Liver (tissue), 9 donors: ENCODE measurements around the gene TUBB6. TPM values are rescaled to one million over a fixed set of nuclear protein-coding genes. Genes with fewer than 3 reads are reported as not detected.

ENCODE experiments used
- DNase-seq: peaks from one replicate; pipeline ENCODE4 v3.0.0-alpha.2; 2017; ENCODE audit warnings: low spot score
- H3K27ac ChIP-seq, 2 donors: one replicate each; pipeline ENCODE4 v1.7.0; 2013; ENCODE audit warnings: inconsistent platforms in 2 of 2, low read length in 2 of 2, control low read depth in 1 of 2, low read depth in 1 of 2, mild to moderate bottlenecking in 1 of 2
- H3K27me3 ChIP-seq, 4 donors: one replicate each; pipeline versions ENCODE4 v1.6.1 to v1.7.0; 2013; ENCODE audit warnings: low read length in 3 of 4, inconsistent platforms in 1 of 4, mild to moderate bottlenecking in 1 of 4, moderate library complexity in 1 of 4; ENCODE audit not compliant: control insufficient read depth in 4 of 4, insufficient read depth in 4 of 4
- H3K36me3 ChIP-seq, 4 donors: one replicate each; pipeline versions ENCODE4 v1.6.1 to v1.7.0; 2013; ENCODE audit warnings: low read length in 3 of 4, mild to moderate bottlenecking in 3 of 4, low read depth in 1 of 4, moderate library complexity in 1 of 4; ENCODE audit not compliant: control insufficient read depth in 4 of 4, insufficient read depth in 3 of 4
- H3K4me1 ChIP-seq, 4 donors: one replicate each; pipeline versions ENCODE4 v1.6.1 to v1.7.0; 2013; ENCODE audit warnings: low read length in 3 of 4, mild to moderate bottlenecking in 3 of 4, moderate library complexity in 1 of 4; ENCODE audit not compliant: control insufficient read depth in 4 of 4, insufficient read depth in 4 of 4
- H3K4me3 ChIP-seq, 3 donors: one replicate each; pipeline versions ENCODE4 v1.6.1 to v1.7.0; 2013; ENCODE audit warnings: low read length in 3 of 3, control low read depth in 1 of 3, low read depth in 1 of 3, mild to moderate bottlenecking in 1 of 3
- H3K9ac ChIP-seq, 2 donors: one replicate each; pipeline ENCODE4 v1.7.0; 2013; ENCODE audit warnings: low read length in 2 of 2, mild to moderate bottlenecking in 2 of 2, moderate library complexity in 2 of 2, control low read depth in 1 of 2, low read depth in 1 of 2
- H3K9me3 ChIP-seq, 4 donors: one replicate each; pipeline versions ENCODE4 v1.6.1 to v1.7.0; 2013; ENCODE audit warnings: low read length in 3 of 4; ENCODE audit not compliant: control insufficient read depth in 4 of 4
- FOXA1 ChIP-seq: IDR thresholded peaks from 2 replicates; pipeline ENCODE4 v1.6.1; 2016; ENCODE audit warnings: antibody characterized with exemption
- GABPA ChIP-seq, 2 donors: IDR thresholded peaks in 1 of 2; conservative IDR thresholded peaks in 1 of 2; 2 replicates each; pipeline ENCODE4 v1.6.1; 2016; ENCODE audit warnings: antibody characterized with exemption in 2 of 2, mild to moderate bottlenecking in 1 of 2, moderate library complexity in 1 of 2
- HNF4G ChIP-seq: IDR thresholded peaks from 2 replicates; pipeline ENCODE4 v1.6.1; 2016; ENCODE audit warnings: antibody characterized with exemption
- JUND ChIP-seq, 2 donors: IDR thresholded peaks; 2 replicates each; pipeline ENCODE4 v1.6.1; 2016; ENCODE audit warnings: antibody characterized with exemption in 2 of 2
- RXRA ChIP-seq, 2 donors: IDR thresholded peaks; 2 replicates each; pipeline ENCODE4 v1.6.1; 2017 to 2018; ENCODE audit warnings: antibody characterized with exemption in 2 of 2, mild to moderate bottlenecking in 1 of 2
- SP1 ChIP-seq: IDR thresholded peaks from 2 replicates; pipeline ENCODE4 v1.6.1; 2018; ENCODE audit warnings: antibody characterized with exemption, mild to moderate bottlenecking
- TAF1 ChIP-seq: conservative IDR thresholded peaks from 2 replicates; pipeline ENCODE4 v1.6.1; 2016; ENCODE audit warnings: antibody characterized with exemption, mild to moderate bottlenecking
- WGBS: extraction: QIAGEN DNeasy Blood & Tissue Kit; methylation state at CpG from one replicate; pipeline ENCODE4 v1.1.7; 2013; 5-methylcytosine and 5-hydroxymethylcytosine counted together
- polyA plus RNA-seq, 2 donors: library from polyadenylated mRNA; stranded (reverse) in 1 of 2; unstranded in 1 of 2; fragments of 200-250 nt in 1 of 2; fragments of >200 nt in 1 of 2; fragmentation: Nextera tagmentation in 1 of 2; extraction: Ambion mirVana in 1 of 2; gene quantifications; one replicate each; pipeline versions ENCODE4 v1.2.1 to v1.2.3, GENCODE V29; 2013 to 2015
- total RNA-seq, 2 donors: library from RNA; depleted of rRNA; stranded (reverse); fragments of >200 nt; gene quantifications; one replicate each; pipeline ENCODE4 v1.2.3, GENCODE V29; 2014
- TF ChIP-seq, protein P1 (sequence below): IDR thresholded peaks from 2 replicates; pipeline ENCODE4 v1.6.1; 2016; ENCODE audit warnings: antibody characterized with exemption
- TF ChIP-seq, protein P2 (sequence below): IDR thresholded peaks from 2 replicates; pipeline ENCODE4 v1.6.1; 2016; ENCODE audit warnings: antibody characterized with exemption, mild to moderate bottlenecking
- donor health status: healthy.
- donor health status: healthy.
- donor health status: healthy.
- donor health status: healthy.
- donor health status: healthy.

The TUBB6 gene
- total and polyA plus RNA-seq, 4 donors: 5.5 to 347 (median 17.5) TPM

DNA sequence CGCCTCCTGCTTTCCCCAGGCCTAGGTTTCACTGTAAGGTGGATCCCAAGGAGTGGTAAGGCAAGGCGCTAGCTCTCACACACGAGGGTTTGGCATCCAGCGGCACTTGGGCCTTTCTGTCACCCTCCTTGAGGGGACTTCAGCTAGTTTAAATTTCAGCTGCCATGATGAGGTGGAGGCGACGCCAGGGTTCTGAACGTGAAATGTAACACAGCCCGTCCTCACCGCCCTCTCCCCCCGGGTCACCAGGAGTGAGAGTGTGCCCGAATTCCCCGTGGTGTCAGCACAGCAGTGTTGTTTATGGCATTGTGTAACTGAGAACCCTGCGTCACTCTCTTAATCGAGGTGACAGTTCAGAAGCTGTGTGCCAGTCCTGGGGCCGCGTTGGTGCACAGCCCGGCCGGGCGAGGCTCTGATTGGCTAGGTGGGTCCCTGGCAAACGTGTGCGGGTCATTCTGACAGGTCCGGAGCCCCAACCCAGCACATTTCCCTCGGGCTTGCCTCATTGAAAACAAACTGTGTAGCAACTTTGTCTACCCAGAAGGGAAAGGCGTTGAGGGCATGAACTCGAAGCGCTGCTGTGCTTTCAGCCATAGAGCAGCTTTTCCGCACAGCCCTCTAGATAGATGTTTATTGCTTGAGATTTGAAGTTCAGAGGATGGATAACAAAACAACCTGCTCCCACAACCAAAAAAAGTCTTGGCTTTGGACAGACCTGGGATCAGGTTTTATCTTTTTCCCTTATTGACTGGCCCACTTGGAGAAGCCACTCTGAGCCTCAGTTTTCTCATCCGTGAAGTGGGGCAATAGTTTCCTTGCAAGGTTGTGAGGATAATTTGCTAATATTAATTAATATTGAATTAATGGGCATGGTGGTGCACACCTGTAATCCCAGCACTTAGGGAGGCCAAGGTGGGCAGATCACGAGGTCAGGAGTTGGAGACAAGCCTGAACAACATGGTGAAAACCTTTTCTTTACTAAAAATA is 49.0 kb upstream of the TUBB6 start:
- no peaks in the 10 kb centered on the region for H3K9me3 ChIP-seq
- TF ChIP-seq HNF4G: no peak
- TF ChIP-seq, protein P1, sequence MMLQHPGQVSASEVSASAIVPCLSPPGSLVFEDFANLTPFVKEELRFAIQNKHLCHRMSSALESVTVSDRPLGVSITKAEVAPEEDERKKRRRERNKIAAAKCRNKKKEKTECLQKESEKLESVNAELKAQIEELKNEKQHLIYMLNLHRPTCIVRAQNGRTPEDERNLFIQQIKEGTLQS: no peak
- no peak for TF ChIP-seq JUND (IDR thresholded peaks at IDR 0.05)
- H3K4me3 ChIP-seq: no peak overlapping the region
- no peak for DNase-seq
- no peak overlapping the region for H3K9ac ChIP-seq
- WGBS: 82% methylated on average over 29 of the region's 29 CpGs
- peaks cover 1 to 10% (median 4%) of the 10 kb centered on the region in 4 donors for H3K4me1 ChIP-seq
- peaks cover 0 to 3% (median 0%) of the 10 kb centered on the region in 4 donors for H3K27me3 ChIP-seq
- no peak overlapping the region for H3K27ac ChIP-seq
- no peaks in the 10 kb centered on the region for H3K36me3 ChIP-seq

DNA sequence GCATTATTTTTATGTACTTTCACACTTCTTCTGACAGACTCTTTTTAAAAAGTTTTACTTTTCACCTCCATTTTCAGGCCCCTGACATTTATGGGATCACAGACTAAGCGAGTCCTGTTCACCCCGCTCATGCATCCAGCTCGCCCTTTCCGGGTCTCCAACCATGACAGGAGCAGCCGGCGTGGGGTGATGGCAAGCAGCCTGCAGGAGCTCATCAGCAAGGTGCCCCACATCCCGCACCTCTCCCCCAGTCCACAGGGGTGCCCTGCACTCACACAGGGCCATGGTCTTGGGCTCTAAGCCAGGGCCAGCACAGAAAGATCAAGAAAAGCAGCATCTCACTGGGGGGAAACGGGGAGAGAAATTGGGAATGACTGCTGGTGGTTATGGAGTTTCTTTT is 45.3 kb upstream of the TUBB6 start:
- 85% methylated on average over 8 of the region's 8 CpGs for WGBS
- DNase-seq: no peak
- Histone ChIP-seq H3K9me3 (no peaks in the 10 kb centered on the region), H3K4me1 (no peaks in the 10 kb centered on the region), H3K27ac (no peak overlapping the region), H3K36me3 (no peaks in the 10 kb centered on the region), H3K4me3 (no peak overlapping the region), H3K9ac (no peak overlapping the region), H3K27me3 (peaks cover 0 to 2% (median 0%) of the 10 kb centered on the region in 4 donors)
- no peak for TF ChIP-seq FOXA1

DNA sequence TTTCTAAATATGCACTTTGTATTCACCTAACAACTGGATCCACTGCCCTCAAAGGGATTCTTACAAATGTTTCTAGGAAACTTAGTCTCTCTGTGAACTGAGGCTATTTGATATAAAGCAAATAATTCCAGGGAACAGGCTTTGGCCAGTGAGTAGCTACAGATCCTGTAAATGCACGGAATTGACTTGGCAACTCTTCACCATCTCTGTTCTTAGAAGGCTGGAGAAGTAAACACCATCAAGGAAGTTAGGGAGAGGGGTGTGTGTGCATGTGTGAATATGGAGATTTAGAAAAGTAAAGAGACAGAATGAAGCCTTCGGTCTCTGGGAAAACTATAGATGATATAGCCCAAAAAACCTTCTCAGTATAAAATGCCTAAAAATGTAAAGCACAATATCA is 43.2 kb upstream of the TUBB6 start:
- H3K27me3 ChIP-seq: peaks cover 0 to 2% (median 0%) of the 10 kb centered on the region in 4 donors
- no peaks in the 10 kb centered on the region for H3K9me3 ChIP-seq
- no peak overlapping the region for H3K9ac ChIP-seq
- no peak overlapping the region for H3K27ac ChIP-seq
- no peak overlapping the region for H3K4me3 ChIP-seq
- 61% methylated on average over 2 of the region's 2 CpGs for WGBS
- H3K36me3 ChIP-seq: no peaks in the 10 kb centered on the region
- DNase-seq: no peak
- H3K4me1 ChIP-seq: no peaks in the 10 kb centered on the region
- TF ChIP-seq HNF4G (no peak), GABPA (IDR thresholded peaks at IDR 0.05 in 1 of 2, conservative IDR thresholded peaks at IDR 0.05 in 1 of 2) (no peak), FOXA1 (no peak), SP1 (no peak), TAF1 (no peak), RXRA (IDR thresholded peaks at IDR 0.05) (no peak)
- TF ChIP-seq, protein P2, sequence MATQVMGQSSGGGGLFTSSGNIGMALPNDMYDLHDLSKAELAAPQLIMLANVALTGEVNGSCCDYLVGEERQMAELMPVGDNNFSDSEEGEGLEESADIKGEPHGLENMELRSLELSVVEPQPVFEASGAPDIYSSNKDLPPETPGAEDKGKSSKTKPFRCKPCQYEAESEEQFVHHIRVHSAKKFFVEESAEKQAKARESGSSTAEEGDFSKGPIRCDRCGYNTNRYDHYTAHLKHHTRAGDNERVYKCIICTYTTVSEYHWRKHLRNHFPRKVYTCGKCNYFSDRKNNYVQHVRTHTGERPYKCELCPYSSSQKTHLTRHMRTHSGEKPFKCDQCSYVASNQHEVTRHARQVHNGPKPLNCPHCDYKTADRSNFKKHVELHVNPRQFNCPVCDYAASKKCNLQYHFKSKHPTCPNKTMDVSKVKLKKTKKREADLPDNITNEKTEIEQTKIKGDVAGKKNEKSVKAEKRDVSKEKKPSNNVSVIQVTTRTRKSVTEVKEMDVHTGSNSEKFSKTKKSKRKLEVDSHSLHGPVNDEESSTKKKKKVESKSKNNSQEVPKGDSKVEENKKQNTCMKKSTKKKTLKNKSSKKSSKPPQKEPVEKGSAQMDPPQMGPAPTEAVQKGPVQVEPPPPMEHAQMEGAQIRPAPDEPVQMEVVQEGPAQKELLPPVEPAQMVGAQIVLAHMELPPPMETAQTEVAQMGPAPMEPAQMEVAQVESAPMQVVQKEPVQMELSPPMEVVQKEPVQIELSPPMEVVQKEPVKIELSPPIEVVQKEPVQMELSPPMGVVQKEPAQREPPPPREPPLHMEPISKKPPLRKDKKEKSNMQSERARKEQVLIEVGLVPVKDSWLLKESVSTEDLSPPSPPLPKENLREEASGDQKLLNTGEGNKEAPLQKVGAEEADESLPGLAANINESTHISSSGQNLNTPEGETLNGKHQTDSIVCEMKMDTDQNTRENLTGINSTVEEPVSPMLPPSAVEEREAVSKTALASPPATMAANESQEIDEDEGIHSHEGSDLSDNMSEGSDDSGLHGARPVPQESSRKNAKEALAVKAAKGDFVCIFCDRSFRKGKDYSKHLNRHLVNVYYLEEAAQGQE: no peak
